Measurements from ENCODE around the gene H2BK1.

GRCh38 chr7:151213826-151214225 is 3.5 kb upstream of the H2BK1 start:
- TF ChIP-seq EZH2phosphoT487 (IDR thresholded peaks at IDR 0.05; ENCODE audit: low read depth, severe bottlenecking, unreplicated experiment) (no peak), EZH2 (IDR thresholded peaks at IDR 0.05; ENCODE audit: borderline replicate concordance) (no peak)

Measured in hepatocyte (in vitro differentiated cells).